Measurements from ENCODE around the gene PPIL1. TPM values are rescaled to one million over a fixed set of nuclear protein-coding genes. Genes with fewer than 3 reads are reported as not detected.
A peak's percentile ranks its signal among the peaks of the same experiment; 100 is the strongest.

The PPIL1 gene
- total and polyA plus RNA-seq, 2 experiments from 2014 or later: 51.7 to 53.0 TPM

DNA sequence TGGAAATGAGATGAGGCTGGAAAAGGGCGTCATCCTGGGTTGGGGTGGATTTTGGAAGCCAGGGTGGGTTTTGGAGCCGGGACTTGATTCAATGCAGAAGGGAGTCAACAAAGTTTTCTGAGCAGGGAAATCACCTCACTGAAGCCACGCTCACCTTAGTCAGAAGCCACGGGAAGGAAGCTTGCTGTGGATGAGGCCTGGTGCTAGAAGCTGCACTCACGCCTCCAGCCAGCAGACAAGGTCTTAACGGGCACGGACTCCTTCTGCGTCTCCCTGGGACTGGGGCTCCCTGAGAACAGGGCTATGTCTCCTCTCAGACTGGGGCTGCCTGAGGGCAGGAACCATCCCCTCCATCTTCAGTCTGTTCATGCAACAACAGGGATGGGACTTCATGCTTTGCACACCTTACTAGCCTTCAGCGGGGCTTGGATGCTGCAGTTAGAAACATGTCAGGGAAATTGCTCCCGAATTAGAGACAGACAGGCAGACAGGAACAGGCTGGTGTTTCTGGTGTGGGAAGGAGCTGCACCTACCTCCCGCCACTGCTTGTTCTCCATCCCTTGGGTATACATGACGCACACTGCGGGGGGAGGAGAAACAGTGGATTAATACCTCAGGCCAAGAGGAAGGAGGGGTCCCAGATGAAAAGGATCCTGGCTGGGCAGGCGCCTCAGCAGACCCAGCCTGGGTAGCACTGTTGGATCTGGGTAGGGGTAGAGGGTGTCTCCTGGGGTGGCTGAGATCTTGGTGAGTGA lies 52.8 kb downstream of the PPIL1 start:
- 87% methylated on average over 14 of the region's 14 CpGs for WGBS (ENCODE audit: low lambda C conversion rate, missing lambda C conversion rate)

DNA sequence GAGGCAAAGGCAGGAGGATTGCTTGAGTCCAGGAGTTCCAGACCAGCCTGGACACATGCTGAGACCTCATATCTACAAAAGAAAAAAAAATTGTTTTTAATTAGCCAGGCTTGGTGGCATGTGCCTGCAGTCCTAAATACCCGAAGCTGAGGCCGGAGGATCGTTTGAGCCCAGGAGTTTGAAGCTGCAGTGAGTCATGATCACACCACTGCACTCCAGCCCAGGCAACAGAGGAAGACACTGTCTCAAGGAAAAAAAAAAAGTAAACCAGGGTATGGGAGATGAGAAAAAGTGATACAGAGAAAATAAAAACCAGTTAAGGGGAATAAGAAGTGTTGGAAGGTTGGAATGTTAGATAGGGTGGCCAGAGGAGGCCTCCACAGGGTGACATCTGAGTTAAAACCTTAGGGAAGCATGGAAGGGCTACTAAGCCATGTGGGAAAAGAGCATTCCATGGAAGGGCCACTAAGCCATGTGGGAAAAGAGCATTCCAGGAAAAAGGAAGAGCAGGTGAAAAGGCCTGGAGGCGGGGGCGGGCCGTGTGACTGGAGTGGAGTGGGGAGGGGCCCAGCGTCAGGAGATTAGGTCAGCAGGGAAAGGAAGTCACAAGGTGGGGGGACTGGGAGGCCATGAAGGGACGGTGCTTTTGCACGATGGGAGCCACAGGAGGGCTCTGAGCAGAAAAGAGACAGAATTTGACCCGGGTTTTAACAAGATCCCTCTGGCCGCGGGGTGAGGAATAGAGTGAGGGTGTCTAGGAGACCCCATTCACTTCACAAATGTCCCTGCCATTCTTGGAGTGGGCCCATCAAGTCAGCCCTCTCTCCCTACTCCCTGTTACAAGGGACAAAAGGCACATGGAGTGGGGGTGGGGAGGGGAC lies 53.7 kb downstream of the PPIL1 start:
- H3K4me3 ChIP-seq: no peak overlapping the region
- no peaks in the 10 kb centered on the region for H3K9me2 ChIP-seq (replicated peaks; ENCODE audit: insufficient read depth)
- H3K9me3 ChIP-seq (ENCODE audit: low read depth): no peaks in the 10 kb centered on the region
- H3K79me2 ChIP-seq: no peaks in the 10 kb centered on the region
- no peaks in the 10 kb centered on the region for H3K27me3 ChIP-seq
- TF ChIP-seq, protein P1, sequence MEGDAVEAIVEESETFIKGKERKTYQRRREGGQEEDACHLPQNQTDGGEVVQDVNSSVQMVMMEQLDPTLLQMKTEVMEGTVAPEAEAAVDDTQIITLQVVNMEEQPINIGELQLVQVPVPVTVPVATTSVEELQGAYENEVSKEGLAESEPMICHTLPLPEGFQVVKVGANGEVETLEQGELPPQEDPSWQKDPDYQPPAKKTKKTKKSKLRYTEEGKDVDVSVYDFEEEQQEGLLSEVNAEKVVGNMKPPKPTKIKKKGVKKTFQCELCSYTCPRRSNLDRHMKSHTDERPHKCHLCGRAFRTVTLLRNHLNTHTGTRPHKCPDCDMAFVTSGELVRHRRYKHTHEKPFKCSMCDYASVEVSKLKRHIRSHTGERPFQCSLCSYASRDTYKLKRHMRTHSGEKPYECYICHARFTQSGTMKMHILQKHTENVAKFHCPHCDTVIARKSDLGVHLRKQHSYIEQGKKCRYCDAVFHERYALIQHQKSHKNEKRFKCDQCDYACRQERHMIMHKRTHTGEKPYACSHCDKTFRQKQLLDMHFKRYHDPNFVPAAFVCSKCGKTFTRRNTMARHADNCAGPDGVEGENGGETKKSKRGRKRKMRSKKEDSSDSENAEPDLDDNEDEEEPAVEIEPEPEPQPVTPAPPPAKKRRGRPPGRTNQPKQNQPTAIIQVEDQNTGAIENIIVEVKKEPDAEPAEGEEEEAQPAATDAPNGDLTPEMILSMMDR (IDR thresholded peaks at IDR 0.05; ENCODE audit: poor library complexity): no peak
- TF ChIP-seq EZH2 (IDR thresholded peaks at IDR 0.05; ENCODE audit: borderline replicate concordance): no peak
- no peak for TF ChIP-seq EZH2phosphoT487 (IDR thresholded peaks at IDR 0.05; ENCODE audit: low read depth, severe bottlenecking, unreplicated experiment)
- no peak overlapping the region for H3K4me2 ChIP-seq
- peak; percentile 62 for DNase-seq (ENCODE audit: low spot score)
- H3K27ac ChIP-seq: peak overlapping the region; percentile 77
- WGBS (ENCODE audit: low lambda C conversion rate, missing lambda C conversion rate): 69% methylated on average over 10 of the region's 12 CpGs
- H4K20me1 ChIP-seq (ENCODE audit: insufficient read depth, poor library complexity, severe bottlenecking): no peaks in the 10 kb centered on the region
- no peaks in the 10 kb centered on the region for H3K36me3 ChIP-seq (replicated peaks; ENCODE audit: insufficient read depth, low read depth)
- no peaks in the 10 kb centered on the region for H3K4me1 ChIP-seq (ENCODE audit: insufficient read depth)
- no peak overlapping the region for H2AFZ ChIP-seq

More for the DNA sequence above, 52.8 kb downstream of the PPIL1 start:
- Histone ChIP-seq H3K9me2 (replicated peaks; ENCODE audit: insufficient read depth) (no peaks in the 10 kb centered on the region), H4K20me1 (ENCODE audit: insufficient read depth, poor library complexity, severe bottlenecking) (no peaks in the 10 kb centered on the region), H3K27ac (peak overlapping the region; percentile 77), H3K4me3 (no peak overlapping the region), H3K79me2 (no peaks in the 10 kb centered on the region), H3K4me1 (ENCODE audit: insufficient read depth) (no peaks in the 10 kb centered on the region), H3K36me3 (replicated peaks; ENCODE audit: insufficient read depth, low read depth) (no peaks in the 10 kb centered on the region), H3K9me3 (ENCODE audit: low read depth) (no peaks in the 10 kb centered on the region), H3K4me2 (no peak overlapping the region), H2AFZ (no peak overlapping the region), H3K27me3 (no peaks in the 10 kb centered on the region)
- TF ChIP-seq EZH2 (IDR thresholded peaks at IDR 0.05; ENCODE audit: borderline replicate concordance) (no peak), EZH2phosphoT487 (IDR thresholded peaks at IDR 0.05; ENCODE audit: low read depth, severe bottlenecking, unreplicated experiment) (no peak)
- TF ChIP-seq, protein P1 (IDR thresholded peaks at IDR 0.05; ENCODE audit: poor library complexity): no peak
- DNase-seq (ENCODE audit: low spot score): no peak

DNA sequence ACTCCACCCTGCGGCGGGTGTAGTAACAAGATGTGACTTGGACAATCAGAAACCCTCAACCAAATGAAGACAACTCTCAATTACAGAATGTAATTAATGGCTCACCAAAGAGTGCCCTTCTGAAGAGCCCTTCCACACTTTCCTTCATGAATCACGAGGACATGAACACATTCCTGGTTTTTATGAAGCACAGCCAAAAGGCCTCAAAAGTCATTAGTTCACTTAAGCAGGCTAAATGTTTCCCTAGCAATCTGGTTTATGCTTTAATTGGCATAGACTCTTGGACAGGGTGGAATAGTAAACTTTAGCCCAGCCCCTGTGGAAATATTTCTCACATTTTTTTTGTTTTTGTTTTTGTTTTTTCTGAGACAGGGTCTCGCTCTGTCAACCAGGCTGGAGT lies 55.8 kb downstream of the PPIL1 start:
- no peaks in the 10 kb centered on the region for H3K9me2 ChIP-seq (replicated peaks; ENCODE audit: insufficient read depth)
- WGBS (ENCODE audit: low lambda C conversion rate, missing lambda C conversion rate): 96% methylated on average over 4 of the region's 4 CpGs

More for the DNA sequence above, 55.8 kb downstream of the PPIL1 start:
- Histone ChIP-seq H3K4me2 (no peak overlapping the region), H4K20me1 (ENCODE audit: insufficient read depth, poor library complexity, severe bottlenecking) (no peaks in the 10 kb centered on the region), H3K36me3 (replicated peaks; ENCODE audit: insufficient read depth, low read depth) (no peaks in the 10 kb centered on the region), H3K79me2 (no peaks in the 10 kb centered on the region), H3K4me1 (ENCODE audit: insufficient read depth) (no peaks in the 10 kb centered on the region), H3K4me3 (no peak overlapping the region), H3K27ac (no peak overlapping the region), H3K27me3 (no peaks in the 10 kb centered on the region), H3K9me3 (ENCODE audit: low read depth) (no peaks in the 10 kb centered on the region), H2AFZ (no peak overlapping the region)
- no peak for DNase-seq (ENCODE audit: low spot score)
- no peak for TF ChIP-seq EZH2 (IDR thresholded peaks at IDR 0.05; ENCODE audit: borderline replicate concordance)
- TF ChIP-seq, protein P1 (IDR thresholded peaks at IDR 0.05; ENCODE audit: poor library complexity): no peak

Measured in hepatocyte (in vitro differentiated cells).